Hindlimb muscle (tissue), 1 donor: ENCODE measurements around the gene CDC42BPA. TPM values are rescaled to one million over a fixed set of nuclear protein-coding genes. Genes with fewer than 3 reads are reported as not detected.

Experiments
- DNase-seq: peaks from one replicate; pipeline ENCODE4 v3.0.0-alpha.2; 2013
- polyA plus RNA-seq: library from polyadenylated mRNA; unstranded; fragments of 120-200 nt; gene quantifications from one replicate; pipeline ENCODE4 v1.2.1, GENCODE V29; 2013; ENCODE audit not compliant: insufficient read length

Gene CDC42BPA
- polyA plus RNA-seq, 1 donor: 28.8 TPM

GRCh38 chr1:226976978-226977642 is 341.2 kb downstream of the CDC42BPA start:
- DNase-seq: no peak

GRCh38 chr1:226976276-226976977 is 341.9 kb downstream of the CDC42BPA start:
- DNase-seq: no peak

- no peak for DNase-seq
Observed at GRCh38 chr1:226975259-226976250, 342.7 kb downstream of the CDC42BPA start.

- DNase-seq: no peak
Observed at GRCh38 chr1:226974544-226975258, 343.6 kb downstream of the CDC42BPA start.

GRCh38 chr1:226973898-226974543 is 344.3 kb downstream of the CDC42BPA start:
- DNase-seq: no peak

GRCh38 chr1:226973371-226973897 is 344.9 kb downstream of the CDC42BPA start:
- DNase-seq: no peak

GRCh38 chr1:226972931-226973330 is 345.4 kb downstream of the CDC42BPA start:
- DNase-seq: no peak

GRCh38 chr1:226971765-226972164 is 346.5 kb downstream of the CDC42BPA start:
- no peak for DNase-seq

- no peak for DNase-seq
Observed at GRCh38 chr1:226967665-226968064, 350.6 kb downstream of the CDC42BPA start.

GRCh38 chr1:226966683-226967082 is 351.6 kb downstream of the CDC42BPA start:
- DNase-seq: no peak

- no peak for DNase-seq
Observed at GRCh38 chr1:226965581-226966440, 352.5 kb downstream of the CDC42BPA start.

GRCh38 chr1:226964611-226965486 is 353.4 kb downstream of the CDC42BPA start:
- DNase-seq: no peak

- no peak for DNase-seq
Observed at GRCh38 chr1:226964068-226964425, 354.2 kb downstream of the CDC42BPA start.

- DNase-seq: no peak
Observed at GRCh38 chr1:226962421-226963391, 355.6 kb downstream of the CDC42BPA start.

- no peak for DNase-seq
Observed at GRCh38 chr1:226960944-226961765, 357.1 kb downstream of the CDC42BPA start.

- DNase-seq: no peak
Observed at GRCh38 chr1:226960256-226960655, 358.0 kb downstream of the CDC42BPA start.

- no peak for DNase-seq
Observed at GRCh38 chr1:226958300-226958699, 360.0 kb downstream of the CDC42BPA start.
